D341Med (cell line): Measurements from ENCODE around the gene PHAF1.

Experiments used
- DNase-seq: peaks from one replicate; pipeline ENCODE4 v3.0.0; 2012; ENCODE audit warnings: low spot score

Gene PHAF1

GRCh38 chr16:67147437-67148140, 37.8 kb downstream of the PHAF1 start:
- DNase-seq = no peak

GRCh38 chr16:67148221-67148620, 38.5 kb downstream of the PHAF1 start:
- no peak for DNase-seq

- no peak for DNase-seq
These were observed 39.0 kb downstream of the PHAF1 start for GRCh38 chr16:67148656-67149275.

GRCh38 chr16:67149276-67150046, 39.7 kb downstream of the PHAF1 start:
- no peak for DNase-seq

GRCh38 chr16:67150047-67150832, 40.5 kb downstream of the PHAF1 start:
- DNase-seq = peak; percentile 83

- DNase-seq = peak; percentile 86
These were observed 41.2 kb downstream of the PHAF1 start, which contains the start of gene B3GNT9 for GRCh38 chr16:67150833-67151396. Gene B3GNT9 (minus strand): TSS chr16:67150998. CDS start chr16:67150485, 513 bp downstream.

GRCh38 chr16:67151431-67152097, 41.8 kb downstream of the PHAF1 start:
- DNase-seq = no peak

GRCh38 chr16:67154578-67155294, 45.0 kb downstream of the PHAF1 start:
- no peak for DNase-seq

GRCh38 chr16:67155295-67156142, 45.8 kb downstream of the PHAF1 start:
- peak; percentile 92 for DNase-seq

GRCh38 chr16:67156143-67156844, 46.6 kb downstream of the PHAF1 start:
- no peak for DNase-seq

GRCh38 chr16:67157106-67157748, 47.5 kb downstream of the PHAF1 start:
- no peak for DNase-seq

- DNase-seq = no peak
These were observed 48.3 kb downstream of the PHAF1 start for GRCh38 chr16:67157892-67158635.

- DNase-seq = no peak
These were observed 49.2 kb downstream of the PHAF1 start for GRCh38 chr16:67158637-67159600.

GRCh38 chr16:67161595-67162058, 51.9 kb downstream of the PHAF1 start:
- DNase-seq = no peak

- no peak for DNase-seq
These were observed 52.9 kb downstream of the PHAF1 start for GRCh38 chr16:67162506-67163163.
